ENCODE results near the gene TGFA.

GRCh38 chr2:70496819-70497218, 56.8 kb downstream of the TGFA start:
- TF ChIP-seq TCF7L2 (IDR thresholded peaks at IDR 0.05; ENCODE audit: low read depth, low read length) (no peak), CTCF (IDR thresholded peaks at IDR 0.05) (no peak)
